ENCODE measurements around the gene CD1D. TPM values are rescaled to one million over a fixed set of nuclear protein-coding genes. Genes with fewer than 3 reads are reported as not detected.

The CD1D gene
- total RNA-seq, 1 experiment from 2014 or later: not detected

DNA sequence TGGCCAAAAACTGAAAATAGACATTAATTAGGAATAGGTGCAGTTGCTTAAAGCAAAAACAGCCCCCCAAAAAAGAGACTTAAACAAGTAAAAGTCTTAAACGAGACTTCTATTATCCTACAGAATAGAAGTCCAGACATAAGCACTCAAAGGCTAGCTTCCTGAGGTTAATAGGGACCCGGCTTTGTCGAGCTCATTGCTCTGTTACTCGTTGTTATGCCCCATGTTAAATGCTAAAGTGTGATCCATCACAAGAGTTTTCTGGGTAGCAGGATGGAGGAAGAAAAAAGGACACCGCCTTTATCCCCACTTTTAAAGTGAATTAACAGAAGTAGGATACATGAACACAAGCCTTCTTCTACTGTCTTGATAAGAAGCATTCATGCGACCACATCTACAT is 10.6 kb downstream of the CD1D start:
- BruUV-seq (replicated peaks): no TSS peak

GRCh38 chr1:158196461-158196860 is 15.8 kb downstream of the CD1D start:
- Histone ChIP-seq H2AFZ (ENCODE audit: low read depth, low read length, poor library complexity, severe bottlenecking) (no peak overlapping the region), H3K27me3 (ENCODE audit: insufficient read depth, low read length) (no peaks in the 10 kb centered on the region), H3K79me2 (ENCODE audit: insufficient read depth, low read length) (no peaks in the 10 kb centered on the region), H3K4me1 (ENCODE audit: control insufficient read depth in 1 of 2, insufficient read depth in 2 of 2, low read length in 2 of 2) (no peaks in the 10 kb centered on the region), H3K27ac (ENCODE audit: low read depth, low read length) (no peak overlapping the region), H3K36me3 (ENCODE audit: control insufficient read depth in 1 of 2, insufficient read depth in 2 of 2, low read length in 2 of 2) (no peaks in the 10 kb centered on the region), H4K20me1 (ENCODE audit: insufficient read depth) (no peaks in the 10 kb centered on the region), H3K9me3 (ENCODE audit: control insufficient read depth in 1 of 2, insufficient read depth in 1 of 2, low read depth in 1 of 2, low read length in 2 of 2) (no peaks in the 10 kb centered on the region), H3K4me2 (ENCODE audit: low read length) (no peak overlapping the region), H3K9me2 (ENCODE audit: insufficient read depth) (no peaks in the 10 kb centered on the region), H3K9ac (ENCODE audit: low read length) (no peak overlapping the region), H3K4me3 (replicated peaks in 1 of 2; ENCODE audit: low read depth in 1 of 2, low read length in 2 of 2) (no peak overlapping the region)
- ChIA-PET RAD21 (ENCODE audit: low non-redundant PET in 1 of 2, low total read pairs in 2 of 2, uncharacterized antibody in 2 of 2, unreplicated experiment in 2 of 2) (no interaction called here), CTCF (no interaction called here), POLR2A (no interaction called here)
- intact Hi-C loops (cut with micrococcal nuclease): no loop called here
- no TSS peak for BruUV-seq (replicated peaks)
- TF ChIP-seq EGR1 (IDR thresholded peaks at IDR 0.05; ENCODE audit: low read depth): no peak
- DNase-seq (ENCODE audit: low read depth, low spot score): no peak
- ATAC-seq: no peak

More for the DNA sequence above, 10.6 kb downstream of the CD1D start:
- Histone ChIP-seq H3K9ac (ENCODE audit: low read length) (no peak overlapping the region), H2AFZ (ENCODE audit: low read depth, low read length, poor library complexity, severe bottlenecking) (no peak overlapping the region), H3K27ac (ENCODE audit: low read depth, low read length) (no peak overlapping the region), H3K9me3 (ENCODE audit: control insufficient read depth in 1 of 2, insufficient read depth in 1 of 2, low read depth in 1 of 2, low read length in 2 of 2) (no peaks in the 10 kb centered on the region), H3K27me3 (ENCODE audit: insufficient read depth, low read length) (0 out of 2 replicates have a peak, but pooled peaks cover 13% of the 10 kb centered on the region), H3K36me3 (ENCODE audit: control insufficient read depth in 1 of 2, insufficient read depth in 2 of 2, low read length in 2 of 2) (no peaks in the 10 kb centered on the region), H3K9me2 (ENCODE audit: insufficient read depth) (no peaks in the 10 kb centered on the region), H3K4me2 (ENCODE audit: low read length) (no peak overlapping the region), H4K20me1 (ENCODE audit: insufficient read depth) (no peaks in the 10 kb centered on the region), H3K4me3 (replicated peaks in 1 of 2; ENCODE audit: low read depth in 1 of 2, low read length in 2 of 2) (no peak overlapping the region), H3K4me1 (ENCODE audit: control insufficient read depth in 1 of 2, insufficient read depth in 2 of 2, low read length in 2 of 2) (no peaks in the 10 kb centered on the region), H3K79me2 (ENCODE audit: insufficient read depth, low read length) (no peaks in the 10 kb centered on the region)
- DNase-seq (ENCODE audit: low read depth, low spot score) (no peak), ATAC-seq (no peak)
- RAD21 ChIA-PET (ENCODE audit: low non-redundant PET in 1 of 2, low total read pairs in 2 of 2, uncharacterized antibody in 2 of 2, unreplicated experiment in 2 of 2): no interaction called here
- intact Hi-C loops (cut with micrococcal nuclease): no loop called here
- CTCF ChIA-PET: no interaction called here
- no peak for TF ChIP-seq CBX3 (IDR thresholded peaks at IDR 0.05; ENCODE audit: low read depth)
- no peak for TF ChIP-seq EGR1 (IDR thresholded peaks at IDR 0.05; ENCODE audit: low read depth)
- TF ChIP-seq SRF (IDR thresholded peaks at IDR 0.05; ENCODE audit: low read depth): no peak
- TF ChIP-seq ZFX (IDR thresholded peaks at IDR 0.05): no peak
- TF ChIP-seq SIN3A (IDR thresholded peaks at IDR 0.05; ENCODE audit: low read depth): no peak
- TF ChIP-seq, protein P1, sequence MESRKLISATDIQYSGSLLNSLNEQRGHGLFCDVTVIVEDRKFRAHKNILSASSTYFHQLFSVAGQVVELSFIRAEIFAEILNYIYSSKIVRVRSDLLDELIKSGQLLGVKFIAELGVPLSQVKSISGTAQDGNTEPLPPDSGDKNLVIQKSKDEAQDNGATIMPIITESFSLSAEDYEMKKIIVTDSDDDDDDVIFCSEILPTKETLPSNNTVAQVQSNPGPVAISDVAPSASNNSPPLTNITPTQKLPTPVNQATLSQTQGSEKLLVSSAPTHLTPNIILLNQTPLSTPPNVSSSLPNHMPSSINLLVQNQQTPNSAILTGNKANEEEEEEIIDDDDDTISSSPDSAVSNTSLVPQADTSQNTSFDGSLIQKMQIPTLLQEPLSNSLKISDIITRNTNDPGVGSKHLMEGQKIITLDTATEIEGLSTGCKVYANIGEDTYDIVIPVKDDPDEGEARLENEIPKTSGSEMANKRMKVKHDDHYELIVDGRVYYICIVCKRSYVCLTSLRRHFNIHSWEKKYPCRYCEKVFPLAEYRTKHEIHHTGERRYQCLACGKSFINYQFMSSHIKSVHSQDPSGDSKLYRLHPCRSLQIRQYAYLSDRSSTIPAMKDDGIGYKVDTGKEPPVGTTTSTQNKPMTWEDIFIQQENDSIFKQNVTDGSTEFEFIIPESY (IDR thresholded peaks at IDR 0.05; ENCODE audit: extremely low read depth, insufficient replicate concordance, low read length): no peak
- no peak for TF ChIP-seq ZNF274 (IDR thresholded peaks at IDR 0.05; ENCODE audit: low read depth, low read length)
- TF ChIP-seq ELF1 (IDR thresholded peaks at IDR 0.05; ENCODE audit: borderline replicate concordance, low read depth): no peak
- TF ChIP-seq TCF7L2 (IDR thresholded peaks at IDR 0.05; ENCODE audit: borderline replicate concordance, extremely low read depth, insufficient read depth, insufficient read length): no peak
- POLR2A ChIA-PET: no interaction called here

All from HCT116 (cell line).